Cerebellar nuclear complex (tissue), 1 donor: ENCODE results near the gene KIZ.

Experiments used
- DNase-seq, 2 experiments: peaks; one replicate each; lab custom pipeline; 2025; lab: John Stamatoyannopoulos, UW

Gene KIZ

GRCh38 chr20:21125849-21126580, at the start of gene KIZ:
KIZ (plus strand) TSS chr20:21126082; CDS start chr20:21126116, 34 bp downstream.
- peak; percentile 76 to 80 for DNase-seq

GRCh38 chr20:21077809-21078345, 48.0 kb upstream of the KIZ start:
- DNase-seq, result no peak

GRCh38 chr20:21082584-21082983, 43.3 kb upstream of the KIZ start:
- DNase-seq, result no peak

- no peak for DNase-seq
Measured at GRCh38 chr20:21083825-21084325, 42.0 kb upstream of the KIZ start.

- no peak for DNase-seq
Measured at GRCh38 chr20:21087862-21088540, 37.9 kb upstream of the KIZ start.

- no peak for DNase-seq
Measured at GRCh38 chr20:21089391-21089790, 36.5 kb upstream of the KIZ start.

GRCh38 chr20:21090111-21090618, 35.7 kb upstream of the KIZ start:
- no peak for DNase-seq

GRCh38 chr20:21090721-21091120, 35.2 kb upstream of the KIZ start:
- no peak for DNase-seq

- no peak for DNase-seq
Measured at GRCh38 chr20:21092806-21093205, 33.1 kb upstream of the KIZ start.

- DNase-seq, result no peak
Measured at GRCh38 chr20:21096321-21097043, 29.4 kb upstream of the KIZ start.

- no peak for DNase-seq
Measured at GRCh38 chr20:21099751-21100577, 25.9 kb upstream of the KIZ start.

- DNase-seq, result no peak
Measured at GRCh38 chr20:21100578-21101452, 25.1 kb upstream of the KIZ start.

GRCh38 chr20:21101453-21101931, 24.4 kb upstream of the KIZ start:
- DNase-seq, result no peak

GRCh38 chr20:21101932-21102575, 23.8 kb upstream of the KIZ start:
- no peak for DNase-seq

GRCh38 chr20:21102603-21103311, 23.1 kb upstream of the KIZ start:
- no peak for DNase-seq

GRCh38 chr20:21103582-21104465, 22.1 kb upstream of the KIZ start:
- no peak for DNase-seq

GRCh38 chr20:21104466-21104761, 21.5 kb upstream of the KIZ start:
- DNase-seq, result no peak

GRCh38 chr20:21104921-21105320, 21.0 kb upstream of the KIZ start:
- DNase-seq, result no peak
